A673 (cell line): ENCODE results near the gene VWA8. TPM values are rescaled to one million over a fixed set of nuclear protein-coding genes. Genes with fewer than 3 reads are reported as not detected.

Source experiments
- BruUV-seq: library from RNA; stranded (reverse); fragments of 400-500 nt; replicated peaks from 2 replicates; lab custom pipeline; 2021; lab: Mats Ljungman, UMichigan
- CTCF ChIA-PET: fragments of 300-600 bp; sonication (Branson Sonifier 250); formaldehyde crosslinking; loops from one replicate; lab custom pipeline; 2022; ENCODE audit warnings: antibody characterized with exemption; lab: Charles Lee
- POLR2A ChIA-PET: fragments of 300-600 bp; sonication (Branson Sonifier 250); formaldehyde crosslinking; loops from one replicate; lab custom pipeline; 2022; ENCODE audit warnings: antibody characterized with exemption; ENCODE audit not compliant: low non-redundant PET; lab: Charles Lee
- DNase-seq: peaks from one replicate; pipeline ENCODE4 v3.0.0-alpha.2; 2015; ENCODE audit warnings: low spot score
- H3K27ac ChIP-seq: fragments of 200-600 bp; sonication (generic); 2 replicates; pipeline ENCODE4 v1.5.1; 2016; ENCODE audit warnings: mixed run types, low read depth, mild to moderate bottlenecking, mixed read lengths, antibody characterized with exemption, low read length; ENCODE audit not compliant: poor library complexity, severe bottlenecking
- H3K27me3 ChIP-seq: fragments of 200-600 bp; sonication (generic); replicated peaks from 2 replicates; pipeline ENCODE4 v1.6.1; 2017; ENCODE audit warnings: mixed run types, low read depth, mild to moderate bottlenecking, mixed read lengths, antibody characterized with exemption, low read length; ENCODE audit not compliant: insufficient read depth, poor library complexity
- H3K36me3 ChIP-seq: fragments of 200-600 bp; sonication (generic); 2 replicates; pipeline ENCODE4 v1.6.1; 2016; ENCODE audit warnings: mixed run types, mild to moderate bottlenecking, mixed read lengths, antibody characterized with exemption, low read length; ENCODE audit not compliant: insufficient read depth, poor library complexity, severe bottlenecking
- H3K4me1 ChIP-seq: fragments of 200-600 bp; sonication (generic); 2 replicates; pipeline ENCODE4 v1.6.1; 2017; ENCODE audit warnings: mixed run types, mild to moderate bottlenecking, mixed read lengths, antibody characterized with exemption, low read length; ENCODE audit not compliant: insufficient read depth, poor library complexity, severe bottlenecking
- H3K4me3 ChIP-seq: fragments of 200-600 bp; sonication (generic); 2 replicates; pipeline ENCODE4 v1.5.1; 2016; ENCODE audit warnings: low read depth, mixed run types, mild to moderate bottlenecking, mixed read lengths, low read length; ENCODE audit not compliant: poor library complexity, severe bottlenecking
- H3K9me3 ChIP-seq: fragments of 200-600 bp; sonication (generic); 2 replicates; pipeline ENCODE4 v1.6.1; 2016; ENCODE audit warnings: mixed run types, low read depth, mild to moderate bottlenecking, mixed read lengths, antibody characterized with exemption, low read length; ENCODE audit not compliant: poor library complexity, severe bottlenecking
- EZH2 ChIP-seq: fragments of 200-600 bp; sonication (generic); IDR thresholded peaks from 2 replicates; pipeline ENCODE4 v1.6.1; 2017; ENCODE audit warnings: borderline replicate concordance, low read depth, mild to moderate bottlenecking, mixed read lengths, antibody characterized with exemption, low read length; ENCODE audit not compliant: poor library complexity, severe bottlenecking
- intact Hi-C: fragments of 100-400 bp; cut with micrococcal nuclease; formaldehyde crosslinking; loops from one replicate; pipeline ENCODE4 v1.10.0; 2022; ENCODE audit not compliant: unreplicated experiment
- total RNA-seq: library from RNA; stranded (reverse); gene quantifications from 2 replicates; pipeline ENCODE4 v1.2.3, GENCODE V29; 2021
- TF ChIP-seq, protein P1 (sequence below): fragments of 300-800, 200-600 bp; sonication (generic); conservative IDR thresholded peaks from 2 replicates; pipeline ENCODE4 v1.5.1; 2017; ENCODE audit warnings: low read depth, mild to moderate bottlenecking, antibody characterized with exemption, low read length, moderate library complexity, mixed read lengths

The VWA8 gene
- total RNA-seq, 1 experiment from 2014 or later = 18.5 TPM

DNA sequence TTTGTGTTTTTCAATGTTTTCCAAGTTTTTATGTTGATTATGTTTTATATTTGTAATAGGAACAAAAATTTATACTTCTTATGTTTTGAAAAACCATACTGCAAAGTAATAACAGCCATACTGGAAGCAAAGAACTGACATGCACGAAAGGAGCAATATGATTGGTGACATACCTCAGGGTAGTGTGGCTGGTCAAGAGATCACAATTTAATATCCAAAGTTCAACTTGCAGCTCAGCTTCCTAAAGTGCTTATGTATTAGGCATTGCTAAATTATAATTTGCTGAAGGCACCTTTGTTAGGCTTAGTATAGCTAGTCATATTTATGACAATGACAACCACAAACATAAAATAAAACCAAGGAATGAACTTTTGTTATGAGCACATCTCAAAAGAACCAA, 25.9 kb downstream of the VWA8 start:
- Histone ChIP-seq H3K27me3 (no peaks in the 10 kb centered on the region), H3K4me1 (peaks cover 5% of the 10 kb centered on the region), H3K4me3 (no peak overlapping the region), H3K9me3 (no peaks in the 10 kb centered on the region), H3K36me3 (no peaks in the 10 kb centered on the region), H3K27ac (no peak overlapping the region)
- BruUV-seq = no TSS peak
- TF ChIP-seq, protein P1, sequence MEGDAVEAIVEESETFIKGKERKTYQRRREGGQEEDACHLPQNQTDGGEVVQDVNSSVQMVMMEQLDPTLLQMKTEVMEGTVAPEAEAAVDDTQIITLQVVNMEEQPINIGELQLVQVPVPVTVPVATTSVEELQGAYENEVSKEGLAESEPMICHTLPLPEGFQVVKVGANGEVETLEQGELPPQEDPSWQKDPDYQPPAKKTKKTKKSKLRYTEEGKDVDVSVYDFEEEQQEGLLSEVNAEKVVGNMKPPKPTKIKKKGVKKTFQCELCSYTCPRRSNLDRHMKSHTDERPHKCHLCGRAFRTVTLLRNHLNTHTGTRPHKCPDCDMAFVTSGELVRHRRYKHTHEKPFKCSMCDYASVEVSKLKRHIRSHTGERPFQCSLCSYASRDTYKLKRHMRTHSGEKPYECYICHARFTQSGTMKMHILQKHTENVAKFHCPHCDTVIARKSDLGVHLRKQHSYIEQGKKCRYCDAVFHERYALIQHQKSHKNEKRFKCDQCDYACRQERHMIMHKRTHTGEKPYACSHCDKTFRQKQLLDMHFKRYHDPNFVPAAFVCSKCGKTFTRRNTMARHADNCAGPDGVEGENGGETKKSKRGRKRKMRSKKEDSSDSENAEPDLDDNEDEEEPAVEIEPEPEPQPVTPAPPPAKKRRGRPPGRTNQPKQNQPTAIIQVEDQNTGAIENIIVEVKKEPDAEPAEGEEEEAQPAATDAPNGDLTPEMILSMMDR = no peak
- no peak for TF ChIP-seq EZH2
- POLR2A ChIA-PET = no interaction called here
- CTCF ChIA-PET = interaction anchor here (0.7 kb wide), 1 partner anchor 337 kb away, joined by 3 read pairs; the partner anchor contains the start of gene AKAP11
- DNase-seq = no peak
- intact Hi-C loops = no loop called here

DNA sequence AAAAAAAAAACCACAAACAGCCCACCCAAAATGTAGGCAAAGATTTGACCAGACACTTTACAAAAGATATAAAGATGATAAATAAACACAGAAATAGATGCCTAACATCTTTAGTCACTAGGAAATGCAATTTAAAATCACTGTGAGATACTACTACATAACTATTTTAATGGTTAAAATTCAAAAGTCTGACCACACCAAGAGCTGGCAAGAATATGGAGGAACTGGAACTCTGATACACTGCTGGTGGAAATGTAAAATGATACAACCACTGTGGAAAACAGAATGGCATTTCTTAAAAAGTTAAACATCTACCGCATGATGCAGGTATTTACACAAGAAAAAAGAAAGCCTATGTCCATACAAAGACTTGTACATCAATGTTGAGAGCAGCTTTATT, 26.8 kb downstream of the VWA8 start:
- Histone ChIP-seq H3K36me3 (no peaks in the 10 kb centered on the region), H3K27me3 (no peaks in the 10 kb centered on the region), H3K27ac (no peak overlapping the region), H3K4me3 (no peak overlapping the region), H3K9me3 (no peaks in the 10 kb centered on the region), H3K4me1 (no peaks in the 10 kb centered on the region)
- ChIA-PET POLR2A (interaction anchor here (0.6 kb wide), 1 partner anchor 275 kb away, joined by 4 read pairs; no protein-coding TSS in a partner anchor), CTCF (no interaction called here)
- DNase-seq = no peak
- intact Hi-C loops = no loop called here
- BruUV-seq = no TSS peak
- TF ChIP-seq, protein P1 = no peak
- TF ChIP-seq EZH2 = no peak

DNA sequence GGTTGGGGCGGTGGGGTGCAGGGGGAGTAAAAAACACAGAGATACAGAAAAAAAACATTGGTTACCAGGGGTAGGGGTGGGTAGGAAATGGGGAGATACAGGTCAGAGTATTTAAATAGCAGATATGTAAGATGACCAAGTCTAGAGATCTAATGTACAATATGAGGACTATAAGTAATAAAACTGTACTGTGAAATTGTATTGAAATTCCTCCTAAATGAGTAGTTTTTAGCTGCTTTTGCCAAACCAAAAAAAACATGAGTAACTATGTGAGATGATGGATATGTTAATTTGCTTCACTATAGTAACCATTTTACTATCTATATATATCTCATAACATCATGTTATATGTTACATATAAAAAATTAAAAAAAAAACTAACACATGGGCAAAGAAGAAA, 29.6 kb downstream of the VWA8 start:
- CTCF ChIA-PET = interaction anchor here (0.6 kb wide), 1 partner anchor 201 kb away, joined by 3 read pairs; no protein-coding TSS in a partner anchor
- DNase-seq = no peak
- Histone ChIP-seq H3K27ac (no peak overlapping the region), H3K27me3 (no peaks in the 10 kb centered on the region), H3K9me3 (no peaks in the 10 kb centered on the region), H3K36me3 (no peaks in the 10 kb centered on the region), H3K4me1 (no peaks in the 10 kb centered on the region), H3K4me3 (no peak overlapping the region)
- no peak for TF ChIP-seq EZH2
- TF ChIP-seq, protein P1 = no peak
- intact Hi-C loops = no loop called here
- POLR2A ChIA-PET = interaction anchor here (0.6 to 0.7 kb wide), 2 partner anchors 105 to 803 kb away, joined by 3 to 9 read pairs; no protein-coding TSS in a partner anchor
- BruUV-seq = no TSS peak
